Fibroblast of mammary gland (primary cell): ENCODE results near the gene PCSK4.

Experiments used
- DNase-seq: peaks from one replicate; pipeline ENCODE4 v3.0.0-alpha.2; 2010; ENCODE audit warnings: low read depth
- H3K4me3 ChIP-seq: 2 replicates; pipeline ENCODE4 v1.5.1; 2011; ENCODE audit warnings: low read depth, mild to moderate bottlenecking, low read length, moderate library complexity; ENCODE audit not compliant: control insufficient read depth
- CTCF ChIP-seq: conservative IDR thresholded peaks from 2 replicates; pipeline ENCODE4 v1.5.1; 2011; ENCODE audit warnings: low read depth, low read length, inconsistent platforms; ENCODE audit not compliant: control insufficient read depth, insufficient read depth

Gene PCSK4

GRCh38 chr19:1526066-1526778 lies 36.1 kb upstream of the PCSK4 start:
- TF ChIP-seq CTCF, result no peak
- no peak for DNase-seq
- no peak overlapping the region for H3K4me3 ChIP-seq

GRCh38 chr19:1525343-1525742 lies 35.2 kb upstream of the PCSK4 start:
- no peak overlapping the region for H3K4me3 ChIP-seq
- TF ChIP-seq CTCF, result no peak
- no peak for DNase-seq

- no peak overlapping the region for H3K4me3 ChIP-seq
- DNase-seq, result no peak
- no peak for TF ChIP-seq CTCF
Observed at GRCh38 chr19:1524972-1525325, 34.8 kb upstream of the PCSK4 start.

GRCh38 chr19:1524287-1524971 lies 34.3 kb upstream of the PCSK4 start:
- H3K4me3 ChIP-seq, result no peak overlapping the region
- no peak for TF ChIP-seq CTCF
- no peak for DNase-seq

GRCh38 chr19:1523412-1524286 lies 33.5 kb upstream of the PCSK4 start, which contains the start of gene PLK5:
PLK5 (plus strand) TSS chr19:1524077; CDS start chr19:1526997, 2,920 bp downstream.
- TF ChIP-seq CTCF, result no peak
- no peak for DNase-seq
- H3K4me3 ChIP-seq, result no peak within 1 kb of the TSS

- no peak overlapping the region for H3K4me3 ChIP-seq
- no peak for TF ChIP-seq CTCF
Observed at GRCh38 chr19:1522838-1523237, 32.7 kb upstream of the PCSK4 start.

More at GRCh38 chr19:1522838-1523237, 32.7 kb upstream of the PCSK4 start:
- no peak for DNase-seq
